AML-193 (cell line): Measurements from ENCODE around the gene TPPP3.
"Not testable (repeated sequence)": the region's sequence is repeated elsewhere in the genome, so short reads cannot be mapped to it uniquely, and the experiment has no call there.

ENCODE experiments used
- DNase-seq, 2 experiments: peaks; one replicate each; lab custom pipeline; 2025; lab: John Stamatoyannopoulos, UW

TPPP3 gene

GRCh38 chr16:67426022-67426421 lies 32.7 kb upstream of the TPPP3 start:
- DNase-seq: no peak

- no peak for DNase-seq
Measured at GRCh38 chr16:67425580-67425979, 32.3 kb upstream of the TPPP3 start.

- no peak for DNase-seq
Measured at GRCh38 chr16:67425061-67425460, 31.8 kb upstream of the TPPP3 start.

GRCh38 chr16:67424261-67424615 lies 30.9 kb upstream of the TPPP3 start:
- no peak for DNase-seq

- DNase-seq: no peak
Measured at GRCh38 chr16:67423611-67424260, 30.4 kb upstream of the TPPP3 start.

GRCh38 chr16:67423015-67423414 lies 29.7 kb upstream of the TPPP3 start:
- DNase-seq: no peak

GRCh38 chr16:67421030-67421429 lies 27.7 kb upstream of the TPPP3 start:
- no peak for DNase-seq

- DNase-seq: no peak
Measured at GRCh38 chr16:67419931-67420330, 26.6 kb upstream of the TPPP3 start.

- DNase-seq: no peak
Measured at GRCh38 chr16:67419502-67419901, 26.2 kb upstream of the TPPP3 start.

GRCh38 chr16:67417333-67418061 lies 24.2 kb upstream of the TPPP3 start:
- no peak for DNase-seq

GRCh38 chr16:67415872-67416793 lies 22.8 kb upstream of the TPPP3 start, which contains the start of gene ZDHHC1:
TSS of gene ZDHHC1 (minus strand) at chr16:67416477. CDS start at chr16:67407775, 8,702 bp downstream.
- no peak for DNase-seq

GRCh38 chr16:67415421-67415820 lies 22.1 kb upstream of the TPPP3 start:
- not testable (repeated sequence) for DNase-seq

- DNase-seq: no peak
Measured at GRCh38 chr16:67413978-67414911, 20.9 kb upstream of the TPPP3 start.

GRCh38 chr16:67412294-67412693 lies 19.0 kb upstream of the TPPP3 start:
- DNase-seq: no peak

GRCh38 chr16:67411339-67411738 lies 18.0 kb upstream of the TPPP3 start:
- no peak for DNase-seq

GRCh38 chr16:67409631-67410030 lies 16.3 kb upstream of the TPPP3 start:
- no peak for DNase-seq

- DNase-seq: no peak
Measured at GRCh38 chr16:67407788-67408452, 14.6 kb upstream of the TPPP3 start.

- DNase-seq: no peak
Measured at GRCh38 chr16:67407176-67407787, 14.0 kb upstream of the TPPP3 start.

GRCh38 chr16:67406111-67406971 lies 13.0 kb upstream of the TPPP3 start:
- no peak for DNase-seq

- no peak for DNase-seq
Measured at GRCh38 chr16:67405336-67405735, 12.0 kb upstream of the TPPP3 start.
